NCI-H2196 (cell line): ENCODE data around the gene GPRASP3.
A peak's percentile ranks its signal among the peaks of the same experiment; 100 is the strongest.

Source experiments
- DNase-seq: peaks from one replicate; lab custom pipeline; 2025; ENCODE audit not compliant: unreplicated experiment; lab: John Stamatoyannopoulos, UW

The GPRASP3 gene

GRCh38 chrX:102745857-102746584 is 25.5 kb downstream of the GPRASP3 start:
- DNase-seq = no peak

- DNase-seq = no peak
These were observed 44.7 kb downstream of the GPRASP3 start for GRCh38 chrX:102765217-102765616.

GRCh38 chrX:102765809-102766208 is 45.3 kb downstream of the GPRASP3 start:
- DNase-seq = no peak

GRCh38 chrX:102767287-102767686 is 46.7 kb downstream of the GPRASP3 start:
- DNase-seq = no peak

GRCh38 chrX:102768987-102769761 is 48.6 kb downstream of the GPRASP3 start:
- peak; percentile 79 for DNase-seq
